ENCODE measurements around the gene SCUBE2. TPM values are rescaled to one million over a fixed set of nuclear protein-coding genes. Genes with fewer than 3 reads are reported as not detected.

SCUBE2 gene
- total and polyA plus RNA-seq, 2 donors (not counting 1 experiment from before 2014, with no cell fraction given) = not detected

GRCh38 chr11:9109858-9110731 is 18.7 kb upstream of the SCUBE2 start:
- H3K9me3 ChIP-seq (ENCODE audit: control extremely low read depth in 1 of 3, control insufficient read depth in 2 of 3, insufficient read depth in 1 of 3, low read length in 2 of 3) = peaks cover 5 to 13% (median 7%) of the 10 kb centered on the region in 3 donors

More at GRCh38 chr11:9109858-9110731, 18.7 kb upstream of the SCUBE2 start:
- Mint-ChIP-seq H3K9me3 (ENCODE audit: insufficient read depth) (peaks cover 4% of the 10 kb centered on the region), H3K27ac (no peak overlapping the region), H3K4me1 (no peaks in the 10 kb centered on the region), H3K4me3 (no peak overlapping the region), H3K27me3 (peaks cover 19% of the 10 kb centered on the region)
- H3K36me3 ChIP-seq (replicated peaks in 1 of 2; ENCODE audit: control extremely low read depth in 1 of 2, control insufficient read depth in 1 of 2, extremely low read depth in 1 of 2, insufficient read depth in 2 of 2, low read length in 1 of 2) = no peaks in the 10 kb centered on the region
- TF ChIP-seq CTCF (IDR thresholded peaks at IDR 0.05) = no peak
- TF ChIP-seq EZH2 (IDR thresholded peaks at IDR 0.05; ENCODE audit: borderline replicate concordance, insufficient read depth, low read depth, low read length, poor library complexity, severe bottlenecking) = no peak
- no peak overlapping the region for H2AFZ ChIP-seq (ENCODE audit: insufficient read depth, low read depth, low read length, poor library complexity, severe bottlenecking)
- no peaks in the 10 kb centered on the region for H3K4me1 ChIP-seq (ENCODE audit: control insufficient read depth in 2 of 2, insufficient read depth in 2 of 2, low read length in 2 of 2)
- intact Hi-C loops (cut with micrococcal nuclease) = no loop called here
- no peak overlapping the region for H3K4me3 ChIP-seq (ENCODE audit: control extremely low read depth in 1 of 5, extremely low read depth in 1 of 5, insufficient read depth in 1 of 5, low read depth in 2 of 5, low read length in 4 of 5)
- no peak for ATAC-seq (ENCODE audit: low read depth)
- no peak overlapping the region for H3K9ac ChIP-seq (ENCODE audit: low read length)
- DNase-seq = no peak
- no peak overlapping the region for H3K27ac ChIP-seq (ENCODE audit: low read length in 2 of 2)
- POLR2A ChIA-PET = no interaction called here
- no peaks in the 10 kb centered on the region for H3K79me2 ChIP-seq (ENCODE audit: control insufficient read depth, insufficient read depth, low read length)
- H3K4me2 ChIP-seq (replicated peaks; ENCODE audit: low read depth, low read length, poor library complexity, severe bottlenecking) = no peak overlapping the region
- no peaks in the 10 kb centered on the region for H4K20me1 ChIP-seq (ENCODE audit: control insufficient read depth, insufficient read depth, low read length, poor library complexity, severe bottlenecking)
- WGBS (ENCODE audit: insufficient coverage) = no CpG with 5 or more reads among the region's 3 CpGs
- CTCF ChIA-PET = no interaction called here
- no peaks in the 10 kb centered on the region for H3K27me3 ChIP-seq (replicated peaks in 1 of 4; ENCODE audit: control extremely low read depth in 1 of 4, control insufficient read depth in 3 of 4, insufficient read depth in 4 of 4, low read length in 3 of 4)
